ENCODE data around the gene ADGRA1.

GRCh38 chr10:133087045-133087678, 562 bp upstream of the ADGRA1 start:
- TF ChIP-seq CTCF (conservative IDR thresholded peaks at IDR 0.05; ENCODE audit: low read length), result no peak
- TF ChIP-seq EZH2phosphoT487 (IDR thresholded peaks at IDR 0.05; ENCODE audit: borderline replicate concordance, low read depth, low read length), result no peak
